Hematopoietic multipotent progenitor cell (in vitro differentiated cells): Measurements from ENCODE around the gene BLOC1S1. TPM values are rescaled to one million over a fixed set of nuclear protein-coding genes. Genes with fewer than 3 reads are reported as not detected.
A peak's percentile ranks its signal among the peaks of the same experiment; 100 is the strongest.

Experiments
- DNase-seq, 3 donors: peaks; one replicate each; pipeline ENCODE4 v3.0.0-alpha.2; 2011 to 2015; ENCODE audit warnings: low read depth in 2 of 3, low spot score in 2 of 3
- total RNA-seq: library from RNA; depleted of rRNA; stranded (reverse); fragments of >200 nt; gene quantifications from one replicate; pipeline ENCODE4 v1.2.3, GENCODE V29; 2012

BLOC1S1 gene
- total RNA-seq, result 47.1 TPM

GRCh38 chr12:55715833-55716581, at the start of gene BLOC1S1:
TSS of gene BLOC1S1 (plus strand) at chr12:55716046. CDS start at chr12:55716052, 6 bp downstream.
- DNase-seq, result peak; percentile 91 to 94 (median 93)

GRCh38 chr12:55666508-55666907, 49.3 kb upstream of the BLOC1S1 start:
- DNase-seq, result no peak

GRCh38 chr12:55670276-55670675, 45.6 kb upstream of the BLOC1S1 start:
- DNase-seq, result no peak

GRCh38 chr12:55671746-55672145, 44.1 kb upstream of the BLOC1S1 start:
- DNase-seq, result no peak

- DNase-seq, result no peak
Measured at GRCh38 chr12:55673638-55674037, 42.2 kb upstream of the BLOC1S1 start.

GRCh38 chr12:55675666-55676065, 40.2 kb upstream of the BLOC1S1 start:
- DNase-seq, result no peak

GRCh38 chr12:55676707-55677106, 39.1 kb upstream of the BLOC1S1 start:
- no peak for DNase-seq

- DNase-seq, result no peak
Measured at GRCh38 chr12:55679691-55680090, 36.2 kb upstream of the BLOC1S1 start.

- peak in 2 of 3 donors; percentile 53 to 71 for DNase-seq
Measured at GRCh38 chr12:55681142-55682077, 34.4 kb upstream of the BLOC1S1 start.

- DNase-seq, result no peak
Measured at GRCh38 chr12:55682087-55682796, 33.6 kb upstream of the BLOC1S1 start.

- no peak for DNase-seq
Measured at GRCh38 chr12:55683676-55684075, 32.2 kb upstream of the BLOC1S1 start.

GRCh38 chr12:55684761-55685370, 31.0 kb upstream of the BLOC1S1 start:
- no peak for DNase-seq

GRCh38 chr12:55685671-55686070, 30.2 kb upstream of the BLOC1S1 start:
- DNase-seq, result no peak

GRCh38 chr12:55686366-55687010, 29.4 kb upstream of the BLOC1S1 start:
- no peak for DNase-seq

GRCh38 chr12:55687746-55688145, 28.1 kb upstream of the BLOC1S1 start:
- DNase-seq, result no peak

- no peak for DNase-seq
Measured at GRCh38 chr12:55688716-55689655, 26.9 kb upstream of the BLOC1S1 start.

- DNase-seq, result no peak
Measured at GRCh38 chr12:55692631-55693322, 23.1 kb upstream of the BLOC1S1 start.
